PFSK-1 (cell line): ENCODE data around the gene PALLD.

Experiments
- FOXP2 ChIP-seq: optimal IDR thresholded peaks from 2 replicates; pipeline ENCODE3; 2011; ENCODE audit warnings: borderline replicate concordance, control low read depth, inconsistent platforms; ENCODE audit not compliant: insufficient read depth; ENCODE audit errors: extremely low read length, extremely low read depth
- POLR2AphosphoS5 ChIP-seq: IDR thresholded peaks from 2 replicates; pipeline ENCODE4 v1.6.1; 2012; ENCODE audit warnings: low read depth, mild to moderate bottlenecking, control low read depth, low read length, moderate library complexity
- REST ChIP-seq, 2 experiments: IDR thresholded peaks; 2 replicates each; pipeline versions ENCODE4 v1.6.1 to v1.8.0; 2011 to 2012; ENCODE audit warnings: low read depth in 2 of 2, low read length in 2 of 2, control low read depth in 1 of 2, inconsistent platforms in 1 of 2, mild to moderate bottlenecking in 1 of 2, moderate library complexity in 1 of 2; ENCODE audit not compliant: insufficient read depth in 1 of 2
- SIN3A ChIP-seq: IDR thresholded peaks from 2 replicates; pipeline ENCODE4 v1.6.1; 2012; ENCODE audit warnings: mild to moderate bottlenecking, low read length, moderate library complexity, borderline replicate concordance; ENCODE audit not compliant: insufficient read depth
- TAF1 ChIP-seq: IDR thresholded peaks from 2 replicates; pipeline ENCODE4 v1.6.1; 2012; ENCODE audit warnings: low read length, control low read depth, borderline replicate concordance; ENCODE audit not compliant: insufficient read depth

The PALLD gene

GRCh38 chr4:168461821-168462220, 35.0 kb upstream of the PALLD start:
- TF ChIP-seq SIN3A (no peak), FOXP2 (no peak), TAF1 (no peak), POLR2AphosphoS5 (no peak), REST (IDR thresholded peaks at IDR 0.05; ENCODE audit: insufficient read depth in 1 of 2, low read depth in 2 of 2, low read length in 2 of 2) (no peak)

GRCh38 chr4:168472920-168473319, 23.9 kb upstream of the PALLD start:
- TF ChIP-seq FOXP2: no peak
- TF ChIP-seq POLR2AphosphoS5: no peak
- TF ChIP-seq REST (IDR thresholded peaks at IDR 0.05; ENCODE audit: insufficient read depth in 1 of 2, low read depth in 2 of 2, low read length in 2 of 2): no peak
- TF ChIP-seq SIN3A: no peak
- TF ChIP-seq TAF1: no peak

GRCh38 chr4:168474660-168475320, 22.1 kb upstream of the PALLD start:
- TF ChIP-seq SIN3A (no peak), REST (IDR thresholded peaks at IDR 0.05; ENCODE audit: insufficient read depth in 1 of 2, low read depth in 2 of 2, low read length in 2 of 2) (no peak)

- TF ChIP-seq REST (IDR thresholded peaks at IDR 0.05; ENCODE audit: insufficient read depth in 1 of 2, low read depth in 2 of 2, low read length in 2 of 2) (no peak), SIN3A (no peak), FOXP2 (no peak), POLR2AphosphoS5 (no peak), TAF1 (no peak)
These were observed 21.1 kb upstream of the PALLD start for GRCh38 chr4:168475745-168476144.

- TF ChIP-seq SIN3A: no peak
- TF ChIP-seq POLR2AphosphoS5: no peak
These were observed 18.0 kb upstream of the PALLD start for GRCh38 chr4:168478868-168479267.
